CD8-positive, alpha-beta memory T cell (primary cell): Measurements from ENCODE around the gene WFIKKN1. TPM values are rescaled to one million over a fixed set of nuclear protein-coding genes. Genes with fewer than 3 reads are reported as not detected.

ENCODE experiments used
- CTCF ChIA-PET: fragments of 350-600 bp; sonication (Branson Sonifier 250); formaldehyde crosslinking; loops from one replicate; lab custom pipeline; 2021; ENCODE audit warnings: antibody characterized with exemption; lab: Charles Lee
- POLR2A ChIA-PET: fragments of 350-600 bp; sonication (Branson Sonifier 250); formaldehyde crosslinking; loops from one replicate; lab custom pipeline; 2021; ENCODE audit warnings: antibody characterized with exemption; lab: Charles Lee
- DNase-seq, 5 donors: peaks; one replicate each; pipeline versions ENCODE4 v3.0.0 to v3.0.0-alpha.2; 2020 to 2022; ENCODE audit warnings: mixed read lengths in 1 of 5
- H3K27ac ChIP-seq: one replicate; pipeline ENCODE4 v1.7.0; 2013; ENCODE audit warnings: low read depth, mild to moderate bottlenecking, low read length, moderate library complexity
- H3K27me3 ChIP-seq: 2 replicates; pipeline ENCODE4 v1.7.0; 2013; ENCODE audit warnings: low read length, mild to moderate bottlenecking; ENCODE audit not compliant: insufficient read depth, poor library complexity, severe bottlenecking
- H3K36me3 ChIP-seq: 2 replicates; pipeline ENCODE4 v1.7.0; 2013; ENCODE audit warnings: mild to moderate bottlenecking, low read length, moderate library complexity; ENCODE audit not compliant: insufficient read depth
- H3K4me1 ChIP-seq: 2 replicates; pipeline ENCODE4 v1.7.0; 2013; ENCODE audit warnings: mild to moderate bottlenecking, low read length, moderate library complexity; ENCODE audit not compliant: insufficient read depth
- H3K4me3 ChIP-seq: 2 replicates; pipeline ENCODE4 v1.7.0; 2013; ENCODE audit warnings: mild to moderate bottlenecking, low read length
- H3K9me3 ChIP-seq: 2 replicates; pipeline ENCODE4 v1.7.0; 2013; ENCODE audit warnings: mild to moderate bottlenecking, low read length
- H3K27ac Mint-ChIP-seq, 8 donors: one replicate each; pipeline ENCODE4 v1.8.0; 2020 to 2021; ENCODE audit warnings: mixed read lengths in 8 of 8, mild to moderate bottlenecking in 6 of 8, inconsistent platforms in 3 of 8, moderate library complexity in 3 of 8
- H3K27me3 Mint-ChIP-seq, 2 donors: one replicate each; pipeline ENCODE4 v1.8.0; 2020 to 2021; ENCODE audit warnings: mixed read lengths in 2 of 2, mild to moderate bottlenecking in 1 of 2, moderate library complexity in 1 of 2
- H3K36me3 Mint-ChIP-seq, 3 donors: one replicate each; pipeline ENCODE4 v1.8.0; 2020 to 2021; ENCODE audit warnings: mixed read lengths in 3 of 3, inconsistent platforms in 1 of 3, mild to moderate bottlenecking in 1 of 3
- H3K4me1 Mint-ChIP-seq, 3 donors: one replicate each; pipeline ENCODE4 v1.8.0; 2020 to 2021; ENCODE audit warnings: mixed read lengths in 3 of 3, inconsistent platforms in 1 of 3, mild to moderate bottlenecking in 1 of 3
- H3K4me3 Mint-ChIP-seq, 7 donors: one replicate each; pipeline ENCODE4 v1.8.0; 2020 to 2021; ENCODE audit warnings: mixed read lengths in 7 of 7, mild to moderate bottlenecking in 6 of 7, moderate library complexity in 4 of 7, inconsistent platforms in 2 of 7
- H3K9me3 Mint-ChIP-seq, 5 donors: one replicate each; pipeline ENCODE4 v1.8.0; 2020 to 2022; ENCODE audit warnings: mixed read lengths in 5 of 5, mild to moderate bottlenecking in 3 of 5, moderate library complexity in 2 of 5, inconsistent platforms in 1 of 5
- polyA plus RNA-seq: library from polyadenylated mRNA; unstranded; fragments of 300-500 nt; fragmentation: Illumina TruSeq; gene quantifications from one replicate; pipeline ENCODE4 v1.2.3, GENCODE V29; 2021
- total RNA-seq, 2 experiments: library from RNA; stranded (reverse); gene quantifications; one replicate each; pipeline ENCODE4 v1.2.3, GENCODE V29; 2021

Gene WFIKKN1
- total and polyA plus RNA-seq, 3 experiments from 2014 or later: 0.09 to 0.22 (median 0.11) TPM

DNA sequence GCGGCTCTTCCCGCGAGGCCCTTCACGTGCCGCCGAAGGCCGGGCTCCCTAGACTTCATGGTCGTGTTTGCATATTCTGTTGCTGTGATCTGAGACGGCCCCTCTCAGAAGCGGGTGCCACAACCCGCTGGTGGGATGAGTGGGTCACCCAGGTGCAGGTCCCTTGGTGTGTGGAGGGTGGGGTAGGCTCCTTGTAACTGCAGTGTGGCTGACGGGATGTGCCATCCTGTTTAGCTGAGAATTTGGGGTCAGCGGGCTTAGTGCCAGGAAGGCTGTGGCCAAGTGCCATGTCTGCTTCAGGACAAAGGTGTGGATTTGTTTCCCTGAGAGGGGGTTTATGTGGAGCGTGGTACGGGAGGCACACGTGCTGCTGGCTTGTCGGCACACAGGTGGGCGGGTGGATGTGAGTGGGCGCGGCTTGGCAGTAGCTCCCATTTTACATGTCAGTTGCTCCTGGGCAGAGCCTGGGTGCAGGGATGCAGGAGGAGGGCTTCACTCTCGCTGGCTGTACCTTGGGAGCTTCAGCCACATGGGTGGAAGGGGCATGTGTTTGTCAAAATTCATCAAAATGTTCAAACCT, 9.2 kb upstream of the WFIKKN1 start:
- POLR2A ChIA-PET: no interaction called here
- Histone ChIP-seq H3K4me3 (no peak overlapping the region), H3K36me3 (no peaks in the 10 kb centered on the region), H3K27me3 (no peaks in the 10 kb centered on the region), H3K9me3 (no peaks in the 10 kb centered on the region), H3K4me1 (no peaks in the 10 kb centered on the region), H3K27ac (peak overlapping the region; percentile 18)
- CTCF ChIA-PET: no interaction called here
- Mint-ChIP-seq H3K4me1 (no peaks in the 10 kb centered on the region), H3K27ac (peak overlapping the region in 2 of 8 donors; percentile 17 to 28), H3K36me3 (peaks cover 0 to 17% (median 0%) of the 10 kb centered on the region in 3 donors), H3K4me3 (no peak overlapping the region), H3K9me3 (no peaks in the 10 kb centered on the region), H3K27me3 (no peaks in the 10 kb centered on the region)
- DNase-seq: no peak

GRCh38 chr16:622920-623280, 7.9 kb upstream of the WFIKKN1 start:
- Histone ChIP-seq H3K36me3 (no peaks in the 10 kb centered on the region), H3K4me3 (no peak overlapping the region), H3K27me3 (no peaks in the 10 kb centered on the region), H3K4me1 (no peaks in the 10 kb centered on the region), H3K9me3 (no peaks in the 10 kb centered on the region), H3K27ac (peak overlapping the region; percentile 54)
- no peak for DNase-seq
- POLR2A ChIA-PET: no interaction called here
- Mint-ChIP-seq H3K27ac (no peak overlapping the region), H3K36me3 (peaks cover 0 to 29% (median 0%) of the 10 kb centered on the region in 3 donors), H3K4me1 (no peaks in the 10 kb centered on the region), H3K9me3 (no peaks in the 10 kb centered on the region), H3K4me3 (no peak overlapping the region), H3K27me3 (no peaks in the 10 kb centered on the region)
- CTCF ChIA-PET: no interaction called here

DNA sequence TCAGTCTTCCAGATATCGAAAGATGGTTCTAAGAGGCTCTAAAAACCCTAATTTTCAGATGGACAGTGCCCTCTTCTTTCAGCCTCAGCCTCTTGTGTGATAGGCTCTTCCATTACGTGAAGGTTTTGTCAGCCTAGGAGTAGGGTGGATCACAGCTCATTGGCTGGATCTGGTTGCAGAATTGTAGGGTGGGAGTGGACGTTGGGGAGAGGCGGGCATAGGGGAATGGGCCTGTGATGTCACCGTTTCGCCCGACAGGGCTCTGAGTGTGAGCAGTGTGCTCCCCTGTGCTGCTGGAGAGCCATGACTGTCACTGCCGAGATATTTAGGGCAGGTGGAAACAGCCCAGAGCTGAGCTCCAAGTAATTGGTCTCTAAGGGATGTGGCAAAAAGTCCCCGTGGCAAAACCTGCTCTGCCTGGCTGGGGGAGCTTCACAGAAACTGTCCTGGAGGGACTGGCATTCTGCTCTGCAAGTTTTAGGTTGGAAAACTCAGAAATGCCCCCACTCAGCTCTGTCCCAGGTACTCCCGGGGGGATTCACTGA, 6.2 kb upstream of the WFIKKN1 start:
- Histone ChIP-seq H3K27me3 (no peaks in the 10 kb centered on the region), H3K36me3 (no peaks in the 10 kb centered on the region), H3K4me1 (no peaks in the 10 kb centered on the region), H3K4me3 (no peak overlapping the region), H3K9me3 (no peaks in the 10 kb centered on the region), H3K27ac (no peak overlapping the region)
- CTCF ChIA-PET: no interaction called here
- Mint-ChIP-seq H3K27ac (peak overlapping the region in 1 of 8 donors; percentile 91), H3K4me3 (peak overlapping the region in 1 of 7 donors; percentile 50), H3K27me3 (no peaks in the 10 kb centered on the region), H3K4me1 (no peaks in the 10 kb centered on the region), H3K36me3 (peaks cover 0 to 34% (median 0%) of the 10 kb centered on the region in 3 donors), H3K9me3 (no peaks in the 10 kb centered on the region)
- POLR2A ChIA-PET: no interaction called here
- DNase-seq: no peak

GRCh38 chr16:625117-625976, 5.4 kb upstream of the WFIKKN1 start:
- H3K27me3 Mint-ChIP-seq: no peaks in the 10 kb centered on the region
- Histone ChIP-seq H3K27me3 (no peaks in the 10 kb centered on the region), H3K4me1 (no peaks in the 10 kb centered on the region), H3K4me3 (no peak overlapping the region), H3K36me3 (no peaks in the 10 kb centered on the region), H3K9me3 (no peaks in the 10 kb centered on the region), H3K27ac (no peak overlapping the region)
- DNase-seq: no peak
- no peaks in the 10 kb centered on the region for H3K9me3 Mint-ChIP-seq
- peaks cover 0 to 34% (median 0%) of the 10 kb centered on the region in 3 donors for H3K36me3 Mint-ChIP-seq
- ChIA-PET CTCF (no interaction called here), POLR2A (no interaction called here)
- H3K4me3 Mint-ChIP-seq: no peak overlapping the region
- H3K27ac Mint-ChIP-seq: peak overlapping the region in 1 of 8 donors; percentile 21
- no peaks in the 10 kb centered on the region for H3K4me1 Mint-ChIP-seq

GRCh38 chr16:625977-626765, 4.6 kb upstream of the WFIKKN1 start:
- Mint-ChIP-seq H3K27ac (no peak overlapping the region), H3K36me3 (peaks cover 0 to 31% (median 0%) of the 10 kb centered on the region in 3 donors), H3K4me1 (no peaks in the 10 kb centered on the region), H3K27me3 (no peaks in the 10 kb centered on the region), H3K9me3 (no peaks in the 10 kb centered on the region), H3K4me3 (no peak overlapping the region)
- no peaks in the 10 kb centered on the region for H3K27me3 ChIP-seq
- H3K4me1 ChIP-seq: no peaks in the 10 kb centered on the region
- H3K4me3 ChIP-seq: no peak overlapping the region
- no peak overlapping the region for H3K27ac ChIP-seq
- no peak for DNase-seq
- H3K36me3 ChIP-seq: no peaks in the 10 kb centered on the region
- H3K9me3 ChIP-seq: no peaks in the 10 kb centered on the region
- CTCF ChIA-PET: no interaction called here
- POLR2A ChIA-PET: no interaction called here

DNA sequence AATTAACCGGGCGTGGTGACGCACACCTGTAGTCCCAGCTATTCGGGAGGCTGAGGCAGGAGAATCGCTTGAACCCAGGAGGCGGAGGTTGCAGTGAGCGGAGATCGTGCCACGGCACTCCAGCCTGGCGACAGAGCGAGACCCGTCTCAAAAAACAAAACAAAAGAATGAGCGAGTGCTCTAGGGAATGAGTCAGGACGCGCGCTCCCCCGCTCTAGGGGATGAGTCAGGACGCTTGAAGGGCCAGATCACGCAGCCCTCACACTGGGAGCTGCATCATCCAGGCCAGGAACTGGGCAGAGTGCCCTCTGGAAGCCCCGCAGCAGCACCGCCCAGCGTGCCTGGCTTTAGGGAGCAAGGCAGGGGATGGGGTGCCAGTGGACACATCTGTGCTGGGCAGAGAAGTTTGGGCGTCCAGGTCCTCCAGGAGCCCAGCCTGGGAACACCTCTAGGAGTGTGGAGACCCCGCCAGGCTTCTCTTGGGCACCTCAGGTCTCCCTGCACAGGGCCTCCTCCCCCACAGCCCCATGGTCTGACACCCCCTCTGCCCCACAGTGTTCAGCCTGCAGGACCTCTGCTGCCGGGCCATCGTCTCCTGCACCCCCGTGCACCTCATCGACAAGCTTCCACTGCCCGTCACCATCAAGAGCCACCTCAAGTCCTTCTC, 3.9 kb upstream of the WFIKKN1 start:
- ChIA-PET CTCF (no interaction called here), POLR2A (no interaction called here)
- Histone ChIP-seq H3K27ac (no peak overlapping the region), H3K4me1 (no peaks in the 10 kb centered on the region), H3K36me3 (no peaks in the 10 kb centered on the region), H3K4me3 (no peak overlapping the region), H3K9me3 (no peaks in the 10 kb centered on the region), H3K27me3 (no peaks in the 10 kb centered on the region)
- Mint-ChIP-seq H3K4me3 (no peak overlapping the region), H3K27me3 (no peaks in the 10 kb centered on the region), H3K27ac (no peak overlapping the region), H3K9me3 (no peaks in the 10 kb centered on the region), H3K4me1 (no peaks in the 10 kb centered on the region), H3K36me3 (peaks cover 0 to 31% (median 0%) of the 10 kb centered on the region in 3 donors)
- DNase-seq: no peak

DNA sequence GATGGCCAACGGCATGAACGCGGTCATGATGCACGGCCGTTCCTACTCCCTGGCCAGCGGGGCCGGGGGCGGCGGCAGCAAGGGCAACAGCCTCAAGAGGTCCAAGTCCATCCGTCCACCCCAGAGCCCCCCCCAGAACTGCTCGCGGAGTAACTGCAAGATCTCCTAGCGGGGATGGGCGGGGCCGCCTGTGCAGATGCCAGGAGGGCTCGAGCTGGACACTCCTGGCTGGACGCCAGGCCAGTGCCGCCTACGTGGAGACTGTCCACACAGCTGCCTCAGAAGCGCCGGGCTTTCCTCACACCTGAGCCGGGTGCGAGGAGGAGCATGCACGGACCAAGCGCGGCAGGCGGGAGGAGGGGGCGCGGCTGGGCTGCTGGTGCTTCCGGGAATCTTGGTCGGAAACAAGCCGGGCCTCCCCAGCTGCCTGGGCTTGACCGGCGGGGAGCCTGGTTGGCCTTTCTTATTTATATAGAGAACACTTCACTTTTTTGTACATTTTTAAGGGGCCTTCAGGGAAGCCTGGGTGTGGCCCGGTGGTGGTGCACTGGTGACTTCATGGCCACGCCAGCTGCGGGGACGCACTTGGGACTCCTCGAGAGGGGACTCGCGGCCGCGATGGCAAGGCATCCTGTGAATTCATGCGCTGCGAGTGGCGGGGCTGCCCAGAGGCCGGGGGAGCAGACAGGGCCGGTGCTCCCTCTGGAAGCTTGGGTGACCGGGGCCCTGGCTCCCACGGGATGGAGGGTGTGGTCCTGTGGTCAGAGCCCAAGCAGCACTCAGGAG, 3.1 kb upstream of the WFIKKN1 start:
- H3K36me3 Mint-ChIP-seq: peaks cover 0 to 31% (median 0%) of the 10 kb centered on the region in 3 donors
- ChIA-PET POLR2A (no interaction called here), CTCF (no interaction called here)
- H3K27me3 Mint-ChIP-seq: no peaks in the 10 kb centered on the region
- no peak overlapping the region for H3K27ac ChIP-seq
- no peak overlapping the region for H3K4me3 Mint-ChIP-seq
- peak in 1 of 5 donors; percentile 48 for DNase-seq
- no peaks in the 10 kb centered on the region for H3K9me3 ChIP-seq
- no peaks in the 10 kb centered on the region for H3K4me1 Mint-ChIP-seq
- H3K27me3 ChIP-seq: no peaks in the 10 kb centered on the region
- no peak overlapping the region for H3K4me3 ChIP-seq
- no peaks in the 10 kb centered on the region for H3K36me3 ChIP-seq
- H3K9me3 Mint-ChIP-seq: no peaks in the 10 kb centered on the region
- H3K4me1 ChIP-seq: no peaks in the 10 kb centered on the region
- H3K27ac Mint-ChIP-seq: no peak overlapping the region
